ACC112 (cell line): ENCODE results near the gene ADGRB2.

Experiments used
- H2AFZ ChIP-seq: fragments of 200-600 bp; sonication (generic); one replicate; pipeline ENCODE4 v1.6.0; 2017; ENCODE audit warnings: antibody characterized with exemption, low read length; ENCODE audit not compliant: unreplicated experiment
- H3K27ac ChIP-seq: fragments of 200-600 bp; sonication (generic); 2 replicates; pipeline ENCODE4 v1.5.1; 2014; ENCODE audit warnings: low read depth, mild to moderate bottlenecking, antibody characterized with exemption, low read length, moderate library complexity
- H3K27me3 ChIP-seq: fragments of 200-600 bp; sonication (generic); 2 replicates; pipeline ENCODE4 v1.6.1; 2014; ENCODE audit warnings: mild to moderate bottlenecking, antibody characterized with exemption, low read length, moderate library complexity, mixed read lengths; ENCODE audit not compliant: insufficient read depth
- H3K36me3 ChIP-seq: fragments of 200-600 bp; sonication (generic); 2 replicates; pipeline ENCODE4 v1.6.1; 2016; ENCODE audit warnings: mild to moderate bottlenecking, antibody characterized with exemption, low read length, moderate library complexity, mixed read lengths; ENCODE audit not compliant: insufficient read depth
- H3K4me1 ChIP-seq: fragments of 200-600 bp; sonication (generic); one replicate; pipeline ENCODE4 v1.6.1; 2016; ENCODE audit warnings: low read length, mixed read lengths; ENCODE audit not compliant: insufficient read depth, unreplicated experiment, control insufficient read depth
- H3K4me3 ChIP-seq: fragments of 200-600 bp; sonication (generic); 2 replicates; pipeline ENCODE4 v1.5.1; 2014; ENCODE audit warnings: mild to moderate bottlenecking, low read depth, low read length
- H3K79me2 ChIP-seq: fragments of 200-600 bp; sonication (generic); one replicate; pipeline ENCODE4 v1.6.0; 2016; ENCODE audit warnings: low read length; ENCODE audit not compliant: control insufficient read depth, unreplicated experiment, insufficient read depth

Gene ADGRB2

GRCh38 chr1:31789259-31790065, 25.3 kb upstream of the ADGRB2 start:
- no peaks in the 10 kb centered on the region for H3K79me2 ChIP-seq
- H3K4me1 ChIP-seq = peaks cover 15% of the 10 kb centered on the region
- peaks cover 3% of the 10 kb centered on the region; the same call in 1 of the 2 replicates for H3K36me3 ChIP-seq
- H3K27ac ChIP-seq = peak overlapping the region; percentile 77
- no peaks in the 10 kb centered on the region for H3K27me3 ChIP-seq
- H3K4me3 ChIP-seq = peak overlapping the region; percentile 80
- H2AFZ ChIP-seq = no peak overlapping the region

GRCh38 chr1:31788825-31789256, 24.7 kb upstream of the ADGRB2 start:
- peak overlapping the region; percentile 77 for H3K27ac ChIP-seq
- H3K36me3 ChIP-seq = peaks cover 3% of the 10 kb centered on the region; the same call in 1 of the 2 replicates
- peak overlapping the region; percentile 27 for H2AFZ ChIP-seq

GRCh38 chr1:31788138-31788824, 24.1 kb upstream of the ADGRB2 start:
- Histone ChIP-seq H3K27me3 (no peaks in the 10 kb centered on the region), H3K27ac (peak overlapping the region; percentile 77), H3K36me3 (peaks cover 3% of the 10 kb centered on the region; the same call in 1 of the 2 replicates), H2AFZ (peak overlapping the region; percentile 19), H3K79me2 (no peaks in the 10 kb centered on the region), H3K4me1 (peaks cover 15% of the 10 kb centered on the region), H3K4me3 (peak overlapping the region; percentile 80)

More at GRCh38 chr1:31788825-31789256, 24.7 kb upstream of the ADGRB2 start:
- peaks cover 15% of the 10 kb centered on the region for H3K4me1 ChIP-seq
- peak overlapping the region; percentile 80 for H3K4me3 ChIP-seq
- H3K27me3 ChIP-seq = no peaks in the 10 kb centered on the region
- no peaks in the 10 kb centered on the region for H3K79me2 ChIP-seq

GRCh38 chr1:31787786-31788137, 23.6 kb upstream of the ADGRB2 start:
- Histone ChIP-seq H3K79me2 (no peaks in the 10 kb centered on the region), H3K27ac (peak overlapping the region; percentile 77), H3K4me3 (peak overlapping the region; percentile 80), H2AFZ (no peak overlapping the region), H3K4me1 (peaks cover 15% of the 10 kb centered on the region), H3K27me3 (no peaks in the 10 kb centered on the region), H3K36me3 (peaks cover 3% of the 10 kb centered on the region; the same call in 1 of the 2 replicates)

GRCh38 chr1:31787261-31787660, 23.1 kb upstream of the ADGRB2 start:
- H3K4me3 ChIP-seq = no peak overlapping the region
- H3K36me3 ChIP-seq = peaks cover 3% of the 10 kb centered on the region; the same call in 1 of the 2 replicates
- no peak overlapping the region for H2AFZ ChIP-seq
- H3K27ac ChIP-seq = no peak overlapping the region
- H3K27me3 ChIP-seq = no peaks in the 10 kb centered on the region
- no peaks in the 10 kb centered on the region for H3K79me2 ChIP-seq
- peaks cover 15% of the 10 kb centered on the region for H3K4me1 ChIP-seq

- Histone ChIP-seq H3K36me3 (no peaks in the 10 kb centered on the region), H3K4me3 (no peak overlapping the region), H3K27me3 (no peaks in the 10 kb centered on the region), H3K4me1 (peaks cover 15% of the 10 kb centered on the region), H3K27ac (no peak overlapping the region), H2AFZ (no peak overlapping the region), H3K79me2 (no peaks in the 10 kb centered on the region)
These were observed 22.4 kb upstream of the ADGRB2 start for GRCh38 chr1:31786366-31787060.

GRCh38 chr1:31785947-31786290, 21.8 kb upstream of the ADGRB2 start:
- Histone ChIP-seq H2AFZ (no peak overlapping the region), H3K4me3 (no peak overlapping the region), H3K27me3 (no peaks in the 10 kb centered on the region), H3K4me1 (peaks cover 15% of the 10 kb centered on the region), H3K36me3 (no peaks in the 10 kb centered on the region), H3K27ac (no peak overlapping the region), H3K79me2 (no peaks in the 10 kb centered on the region)

GRCh38 chr1:31785020-31785946, 21.1 kb upstream of the ADGRB2 start:
- Histone ChIP-seq H2AFZ (no peak overlapping the region), H3K27ac (no peak overlapping the region), H3K4me3 (no peak overlapping the region), H3K36me3 (no peaks in the 10 kb centered on the region), H3K79me2 (no peaks in the 10 kb centered on the region), H3K4me1 (peaks cover 12% of the 10 kb centered on the region), H3K27me3 (no peaks in the 10 kb centered on the region)

GRCh38 chr1:31784356-31785019, 20.3 kb upstream of the ADGRB2 start:
- Histone ChIP-seq H3K4me3 (no peak overlapping the region), H3K79me2 (no peaks in the 10 kb centered on the region), H2AFZ (no peak overlapping the region), H3K27me3 (no peaks in the 10 kb centered on the region), H3K36me3 (no peaks in the 10 kb centered on the region), H3K4me1 (peaks cover 6% of the 10 kb centered on the region), H3K27ac (no peak overlapping the region)
